Kidney (tissue), 14 donors: Measurements from ENCODE around the gene OR10G7. TPM values are rescaled to one million over a fixed set of nuclear protein-coding genes. Genes with fewer than 3 reads are reported as not detected.

ENCODE experiments used
- DNase-seq, 5 donors: peaks; one replicate each; pipeline ENCODE4 v3.0.0-alpha.2; 2013 to 2020
- FAIRE-seq: peaks from 2 replicates; lab custom pipeline; 2012; peaks lifted over from hg19 to GRCh38; lab: Jason Lieb, UNC
- H3K27ac ChIP-seq, 2 donors: one replicate each; pipeline ENCODE4 v1.7.0; 2013; ENCODE audit warnings: low read depth in 2 of 2, low read length in 2 of 2, inconsistent platforms in 1 of 2
- H3K27me3 ChIP-seq: one replicate; pipeline ENCODE4 v1.7.1; 2013; ENCODE audit warnings: low read length, inconsistent platforms; ENCODE audit not compliant: control insufficient read depth, insufficient read depth
- H3K36me3 ChIP-seq, 3 donors: one replicate each; pipeline versions ENCODE4 v1.7.0 to v1.7.1; 2013; ENCODE audit warnings: low read length in 3 of 3, control low read depth in 1 of 3, inconsistent platforms in 1 of 3; ENCODE audit not compliant: insufficient read depth in 3 of 3, control insufficient read depth in 2 of 3
- H3K4me1 ChIP-seq, 3 donors: one replicate each; pipeline versions ENCODE4 v1.7.0 to v1.7.1; 2013; ENCODE audit warnings: low read length in 3 of 3, inconsistent platforms in 1 of 3, low read depth in 1 of 3; ENCODE audit not compliant: control insufficient read depth in 2 of 3, insufficient read depth in 2 of 3
- H3K4me3 ChIP-seq, 3 donors: one replicate each; pipeline versions ENCODE4 v1.7.0 to v1.8.1; 2013; ENCODE audit warnings: low read length in 3 of 3, control low read depth in 1 of 3, inconsistent platforms in 1 of 3
- H3K9ac ChIP-seq, 3 donors: one replicate each; pipeline versions ENCODE4 v1.7.0 to v1.7.1; 2013; ENCODE audit warnings: low read length in 3 of 3, control low read depth in 1 of 3, inconsistent platforms in 1 of 3
- H3K9me3 ChIP-seq, 3 donors: one replicate each; pipeline versions ENCODE4 v1.7.0 to v1.7.1; 2013; ENCODE audit warnings: low read length in 3 of 3, control low read depth in 1 of 3, inconsistent platforms in 1 of 3; ENCODE audit not compliant: control insufficient read depth in 2 of 3, insufficient read depth in 1 of 3
- intact Hi-C: fragments of 100-400 bp; cut with DNase I; formaldehyde crosslinking; loops from one replicate; pipeline ENCODE4 v1.11.1; 2022
- polyA plus RNA-seq: library from polyadenylated mRNA; stranded (reverse); fragments of 350-450 nt; fragmentation: Illumina TruSeq; extraction: RNeasy Lipid Tissue Mini Kit (QIAGEN cat#74804); gene quantifications from one replicate; pipeline ENCODE4 v1.2.3, GENCODE V29; 2014; ENCODE audit warnings: low read depth, low replicate concordance; ENCODE audit not compliant: insufficient read depth
- total RNA-seq: library from RNA; stranded (reverse); fragmentation: NEBNext Ultra II Directional; extraction: Animal tissue kit (Norgen Biotek cat#: 25700); gene quantifications from one replicate; pipeline ENCODE4 v1.2.1, GENCODE V29; 2021
- TF ChIP-seq, protein P1 (sequence below): IDR thresholded peaks from 3 replicates; pipeline ENCODE4 v1.5.1; 2012; ENCODE audit warnings: mild to moderate bottlenecking, moderate library complexity, borderline replicate concordance; ENCODE audit not compliant: insufficient read depth; ENCODE audit errors: extremely low read depth
- donor health status: control.
- donor health status: control.
- donor health status: control.
- donor health status: control.
- donor health status: control.
- donor health status: DM: yes; HTN: yes; CAD: no.
- donor health status: Normal renal cell carcinoma (clear cell type).

Gene OR10G7
- total and polyA plus RNA-seq, 2 donors from 2014 or later, result not detected

GRCh38 chr11:124069429-124070401 lies 28.6 kb upstream of the OR10G7 start:
- no peak overlapping the region for H3K27ac ChIP-seq
- TF ChIP-seq, protein P1, sequence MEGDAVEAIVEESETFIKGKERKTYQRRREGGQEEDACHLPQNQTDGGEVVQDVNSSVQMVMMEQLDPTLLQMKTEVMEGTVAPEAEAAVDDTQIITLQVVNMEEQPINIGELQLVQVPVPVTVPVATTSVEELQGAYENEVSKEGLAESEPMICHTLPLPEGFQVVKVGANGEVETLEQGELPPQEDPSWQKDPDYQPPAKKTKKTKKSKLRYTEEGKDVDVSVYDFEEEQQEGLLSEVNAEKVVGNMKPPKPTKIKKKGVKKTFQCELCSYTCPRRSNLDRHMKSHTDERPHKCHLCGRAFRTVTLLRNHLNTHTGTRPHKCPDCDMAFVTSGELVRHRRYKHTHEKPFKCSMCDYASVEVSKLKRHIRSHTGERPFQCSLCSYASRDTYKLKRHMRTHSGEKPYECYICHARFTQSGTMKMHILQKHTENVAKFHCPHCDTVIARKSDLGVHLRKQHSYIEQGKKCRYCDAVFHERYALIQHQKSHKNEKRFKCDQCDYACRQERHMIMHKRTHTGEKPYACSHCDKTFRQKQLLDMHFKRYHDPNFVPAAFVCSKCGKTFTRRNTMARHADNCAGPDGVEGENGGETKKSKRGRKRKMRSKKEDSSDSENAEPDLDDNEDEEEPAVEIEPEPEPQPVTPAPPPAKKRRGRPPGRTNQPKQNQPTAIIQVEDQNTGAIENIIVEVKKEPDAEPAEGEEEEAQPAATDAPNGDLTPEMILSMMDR, result peak; percentile 23
- peak overlapping the region in 2 of 3 donors; percentile 27 to 29 for H3K4me3 ChIP-seq
- H3K9me3 ChIP-seq, result no peaks in the 10 kb centered on the region
- FAIRE-seq (no peak), DNase-seq (peak; percentile 51 to 67 (median 64))
- intact Hi-C loops, result no loop called here
- no peaks in the 10 kb centered on the region for H3K36me3 ChIP-seq
- H3K4me1 ChIP-seq, result peaks cover 0 to 4% (median 0%) of the 10 kb centered on the region in 3 donors
- H3K27me3 ChIP-seq, result peaks cover 2% of the 10 kb centered on the region
- no peak overlapping the region for H3K9ac ChIP-seq

- Histone ChIP-seq H3K4me1 (peaks cover 0 to 4% (median 0%) of the 10 kb centered on the region in 3 donors), H3K9me3 (no peaks in the 10 kb centered on the region), H3K4me3 (no peak overlapping the region), H3K9ac (no peak overlapping the region), H3K36me3 (no peaks in the 10 kb centered on the region), H3K27ac (no peak overlapping the region), H3K27me3 (peaks cover 2% of the 10 kb centered on the region)
- DNase-seq (no peak), FAIRE-seq (no peak)
- intact Hi-C loops, result no loop called here
- TF ChIP-seq, protein P1, result no peak
Observed at GRCh38 chr11:124068601-124069110, 27.5 kb upstream of the OR10G7 start.

- no peaks in the 10 kb centered on the region for H3K36me3 ChIP-seq
- FAIRE-seq (no peak), DNase-seq (no peak)
- H3K9me3 ChIP-seq, result no peaks in the 10 kb centered on the region
- no peak overlapping the region for H3K27ac ChIP-seq
- no peaks in the 10 kb centered on the region for H3K27me3 ChIP-seq
- TF ChIP-seq, protein P1, result no peak
- H3K4me1 ChIP-seq, result no peaks in the 10 kb centered on the region
- H3K9ac ChIP-seq, result no peak overlapping the region
- H3K4me3 ChIP-seq, result no peak overlapping the region
- intact Hi-C loops, result no loop called here
Observed at GRCh38 chr11:124052966-124053365, 11.8 kb upstream of the OR10G7 start.
